Endothelial cell of umbilical vein (primary cell): ENCODE data around the gene TPCN2. TPM values are rescaled to one million over a fixed set of nuclear protein-coding genes. Genes with fewer than 3 reads are reported as not detected.
"Not testable (repeated sequence)": the region's sequence is repeated elsewhere in the genome, so short reads cannot be mapped to it uniquely, and the experiment has no call there.

ENCODE experiments used
- BruUV-seq: library from RNA; stranded (reverse); fragments of 400-500 nt; replicated peaks from 2 replicates; lab custom pipeline; 2021; lab: Mats Ljungman, UMichigan
- CTCF ChIA-PET: fragments of 300-600, 350-600 bp; sonication (Branson Sonifier 250); formaldehyde crosslinking; loops from one replicate; lab custom pipeline; 2021; ENCODE audit warnings: antibody characterized with exemption, inconsistent platforms; lab: Charles Lee
- POLR2A ChIA-PET: fragments of 300-600, 350-600 bp; sonication (Branson Sonifier 250); formaldehyde crosslinking; loops from one replicate; lab custom pipeline; 2021; ENCODE audit warnings: antibody characterized with exemption, inconsistent platforms; lab: Charles Lee
- DNase-seq: peaks from one replicate; pipeline ENCODE4 v3.0.0-alpha.2; 2011; ENCODE audit warnings: low read depth, low spot score
- FAIRE-seq: peaks from 2 replicates; lab custom pipeline; 2011; peaks lifted over from hg19 to GRCh38; lab: Jason Lieb, UNC
- H2AFZ ChIP-seq: 2 replicates; pipeline ENCODE4 v1.6.0; 2012; ENCODE audit warnings: low read depth, low read length, control low read depth, inconsistent platforms
- H3K27ac ChIP-seq: 2 replicates; pipeline ENCODE4 v1.5.1; 2011; ENCODE audit warnings: low read depth, mild to moderate bottlenecking, control low read depth, low read length, moderate library complexity; ENCODE audit not compliant: insufficient read depth
- H3K27me3 ChIP-seq, 2 experiments: 2 replicates each; pipeline versions ENCODE4 v1.6.0 to v1.6.1; 2011; ENCODE audit warnings: low read length in 2 of 2, mixed read lengths in 1 of 2; ENCODE audit not compliant: control insufficient read depth in 2 of 2, insufficient read depth in 2 of 2
- H3K36me3 ChIP-seq, 2 experiments: 2 replicates in 1 of 2; 3 replicates in 1 of 2; pipeline ENCODE4 v1.5.1; 2011; ENCODE audit warnings: low read length in 2 of 2, mild to moderate bottlenecking in 1 of 2, moderate library complexity in 1 of 2; ENCODE audit not compliant: control insufficient read depth in 2 of 2, insufficient read depth in 2 of 2; ENCODE audit errors: extremely low read depth in 1 of 2
- H3K4me1 ChIP-seq: 3 replicates; pipeline ENCODE4 v1.5.1; 2011; ENCODE audit warnings: mild to moderate bottlenecking, low read length; ENCODE audit not compliant: control insufficient read depth, insufficient read depth; ENCODE audit errors: extremely low read depth
- H3K4me2 ChIP-seq: 2 replicates; pipeline ENCODE4 v1.6.1; 2011; ENCODE audit warnings: low read length, control low read depth, mixed read lengths; ENCODE audit not compliant: insufficient read depth
- H3K4me3 ChIP-seq, 3 experiments: fragments of 200-600 bp in 1 of 3; sonication (generic), shearing (Covaris generic) in 1 of 3; replicated peaks in 1 of 3; 2 replicates each; pipeline ENCODE4 v1.5.1; 2011 to 2016; ENCODE audit warnings: control low read depth in 3 of 3, low read length in 3 of 3, mild to moderate bottlenecking in 2 of 3, inconsistent platforms in 1 of 3, low read depth in 1 of 3, moderate library complexity in 1 of 3; ENCODE audit not compliant: insufficient read depth in 1 of 3
- H3K79me2 ChIP-seq: 2 replicates; pipeline ENCODE4 v1.6.0; 2012; ENCODE audit warnings: low read length, inconsistent platforms; ENCODE audit not compliant: control insufficient read depth, insufficient read depth
- H3K9ac ChIP-seq: replicated peaks from 2 replicates; pipeline ENCODE3; 2011; ENCODE audit warnings: low read length, control low read depth; ENCODE audit not compliant: insufficient read depth; ENCODE audit errors: extremely low read depth
- H3K9me1 ChIP-seq: replicated peaks from 3 replicates; pipeline ENCODE4 v1.6.0; 2011; ENCODE audit warnings: mild to moderate bottlenecking, low read length; ENCODE audit not compliant: control insufficient read depth, insufficient read depth; ENCODE audit errors: extremely low read depth
- H3K9me3 ChIP-seq: replicated peaks from 2 replicates; pipeline ENCODE4 v1.5.1; 2012; ENCODE audit warnings: low read length, inconsistent platforms; ENCODE audit not compliant: control insufficient read depth, insufficient read depth
- H4K20me1 ChIP-seq: replicated peaks from 2 replicates; pipeline ENCODE3; 2011; ENCODE audit warnings: mild to moderate bottlenecking, low read length; ENCODE audit not compliant: control insufficient read depth, insufficient read depth; ENCODE audit errors: extremely low read depth
- GATA2 ChIP-seq: IDR thresholded peaks from 2 replicates; pipeline ENCODE4 v1.7.0; 2011; ENCODE audit warnings: low read depth, mild to moderate bottlenecking, moderate library complexity, mixed read lengths, low read length; ENCODE audit not compliant: insufficient read length, insufficient read depth
- JUN ChIP-seq: IDR thresholded peaks from 2 replicates; pipeline ENCODE4 v1.6.1; 2011; ENCODE audit warnings: borderline replicate concordance, low read depth; ENCODE audit not compliant: insufficient read length, insufficient read depth
- MYC ChIP-seq: IDR thresholded peaks from one replicate; pipeline ENCODE4 v1.6.1; 2011; ENCODE audit warnings: mild to moderate bottlenecking, low read depth, low read length
- POLR2AphosphoS5 ChIP-seq: IDR thresholded peaks from 2 replicates; pipeline ENCODE4 v1.6.1; 2012; ENCODE audit warnings: low read depth, mild to moderate bottlenecking, control low read depth, low read length, moderate library complexity; ENCODE audit not compliant: insufficient read depth
- dilution Hi-C: fragments of 300-500 bp; cut with MboI; formaldehyde crosslinking; loops from one replicate; pipeline ENCODE4 v1.15.0; 2019; ENCODE audit warnings: low sequenced_read_pairs; ENCODE audit not compliant: extremely low pct_ligation_motif_present
- intact Hi-C: fragments of 100-400 bp; cut with micrococcal nuclease; formaldehyde crosslinking; loops from one replicate; pipeline ENCODE4 v1.10.0; 2022
- polyA plus RNA-seq, 4 experiments: library from polyadenylated mRNA; depleted of rRNA in 3 of 4; stranded (reverse) in 3 of 4; unstranded in 1 of 4; fragments of >200 nt; gene quantifications; 2 replicates each; pipeline versions ENCODE4 v1.2.1 to v1.2.3, GENCODE V29; 2011 to 2012; ENCODE audit warnings: missing spikeins in 1 of 4
- total RNA-seq: library from RNA; stranded (reverse); gene quantifications from 2 replicates; pipeline ENCODE4 v1.2.3, GENCODE V29; 2021
- TF ChIP-seq, protein P1 (sequence below), 2 donors: IDR thresholded peaks; 1 replicate in 1 of 2; 2 replicates in 1 of 2; pipeline ENCODE4 v1.5.1; 2011; ENCODE audit warnings: low read length in 2 of 2, mild to moderate bottlenecking in 2 of 2, moderate library complexity in 2 of 2, control low read depth in 1 of 2, inconsistent platforms in 1 of 2, low read depth in 1 of 2; ENCODE audit not compliant: insufficient read depth in 1 of 2; ENCODE audit errors: extremely low read depth in 1 of 2

The TPCN2 gene
- total and polyA plus RNA-seq, 2 donors (not counting 3 experiments of a cell fraction or from before 2014, with no cell fraction given) = 10.3 to 13.4 TPM

DNA sequence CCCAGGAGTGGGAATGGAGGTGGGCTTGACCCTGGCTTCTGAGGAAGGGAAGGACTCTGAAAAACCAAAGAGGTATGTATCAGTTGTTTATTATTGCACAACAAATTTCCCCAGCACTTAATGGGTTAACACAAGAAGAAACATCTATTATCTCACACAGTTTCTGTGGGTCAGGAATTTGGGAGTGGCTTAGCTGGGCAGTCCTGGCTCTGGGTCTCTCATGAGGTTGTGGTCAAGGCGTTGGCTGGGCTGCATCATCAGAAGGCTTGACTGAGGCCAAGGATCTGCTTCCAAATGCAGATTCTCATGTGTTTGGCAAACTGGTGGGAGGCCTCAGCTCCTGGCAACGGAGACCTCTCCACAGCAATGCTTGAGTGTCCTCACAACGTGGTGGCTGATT is 89.5 kb downstream of the TPCN2 start:
- Histone ChIP-seq H3K9me3 (no peaks in the 10 kb centered on the region), H3K27ac (no peak overlapping the region), H3K4me1 (no peaks in the 10 kb centered on the region), H3K36me3 (no peaks in the 10 kb centered on the region), H4K20me1 (no peaks in the 10 kb centered on the region), H3K4me3 (no peak overlapping the region), H3K9me1 (no peaks in the 10 kb centered on the region), H3K79me2 (no peaks in the 10 kb centered on the region), H3K4me2 (no peak overlapping the region), H2AFZ (no peak overlapping the region), H3K9ac (no peak overlapping the region), H3K27me3 (peaks cover 1 to 7% of the 10 kb centered on the region in 2 experiments)
- FAIRE-seq (no peak), DNase-seq (no peak)
- TF ChIP-seq, protein P1, sequence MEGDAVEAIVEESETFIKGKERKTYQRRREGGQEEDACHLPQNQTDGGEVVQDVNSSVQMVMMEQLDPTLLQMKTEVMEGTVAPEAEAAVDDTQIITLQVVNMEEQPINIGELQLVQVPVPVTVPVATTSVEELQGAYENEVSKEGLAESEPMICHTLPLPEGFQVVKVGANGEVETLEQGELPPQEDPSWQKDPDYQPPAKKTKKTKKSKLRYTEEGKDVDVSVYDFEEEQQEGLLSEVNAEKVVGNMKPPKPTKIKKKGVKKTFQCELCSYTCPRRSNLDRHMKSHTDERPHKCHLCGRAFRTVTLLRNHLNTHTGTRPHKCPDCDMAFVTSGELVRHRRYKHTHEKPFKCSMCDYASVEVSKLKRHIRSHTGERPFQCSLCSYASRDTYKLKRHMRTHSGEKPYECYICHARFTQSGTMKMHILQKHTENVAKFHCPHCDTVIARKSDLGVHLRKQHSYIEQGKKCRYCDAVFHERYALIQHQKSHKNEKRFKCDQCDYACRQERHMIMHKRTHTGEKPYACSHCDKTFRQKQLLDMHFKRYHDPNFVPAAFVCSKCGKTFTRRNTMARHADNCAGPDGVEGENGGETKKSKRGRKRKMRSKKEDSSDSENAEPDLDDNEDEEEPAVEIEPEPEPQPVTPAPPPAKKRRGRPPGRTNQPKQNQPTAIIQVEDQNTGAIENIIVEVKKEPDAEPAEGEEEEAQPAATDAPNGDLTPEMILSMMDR (IDR thresholded peaks at IDR 0.05; ENCODE audit: extremely low read depth in 1 of 2, insufficient read depth in 1 of 2, low read depth in 1 of 2, low read length in 2 of 2) = no peak
- no peak for TF ChIP-seq MYC
- TF ChIP-seq JUN = no peak
- TF ChIP-seq POLR2AphosphoS5 = no peak
- TF ChIP-seq GATA2 = no peak
- POLR2A ChIA-PET = no interaction called here
- intact Hi-C loops = no loop called here
- dilution Hi-C loops = no loop called here
- no TSS peak for BruUV-seq
- CTCF ChIA-PET = no interaction called here

DNA sequence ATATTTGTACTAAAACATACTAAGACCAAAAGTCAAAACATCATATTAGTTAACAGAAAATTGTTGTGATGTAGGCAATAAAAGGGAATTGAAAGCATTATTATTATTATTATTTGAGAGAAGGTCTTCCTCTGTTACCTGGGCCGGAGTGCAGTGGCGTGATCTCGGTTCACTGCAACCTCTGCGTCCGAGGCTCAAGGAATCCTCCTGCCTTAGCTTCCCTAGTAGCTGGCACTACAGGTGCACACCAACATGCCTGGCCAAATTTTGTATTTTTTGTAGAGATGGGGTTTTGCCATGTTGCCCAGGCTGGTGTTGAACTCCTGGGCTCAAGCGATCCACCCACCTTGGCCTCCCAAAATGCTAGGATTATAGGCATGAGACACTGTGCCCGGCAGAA is 91.4 kb downstream of the TPCN2 start:
- H2AFZ ChIP-seq, H3K27ac ChIP-seq, H3K9me1 ChIP-seq, dilution Hi-C loops, H4K20me1 ChIP-seq, H3K4me1 ChIP-seq, FAIRE-seq, H3K79me2 ChIP-seq, intact Hi-C loops, H3K9ac ChIP-seq, H3K4me2 ChIP-seq, POLR2A ChIA-PET, DNase-seq, BruUV-seq, H3K4me3 ChIP-seq, H3K9me3 ChIP-seq, H3K36me3 ChIP-seq: not testable (repeated sequence)
- CTCF ChIA-PET = interaction anchor here (2.5 kb wide), 1 partner anchor 9 kb away, joined by 20 read pairs; no protein-coding TSS in a partner anchor
- H3K27me3 ChIP-seq = peaks cover 6 to 11% of the 10 kb centered on the region in 2 experiments
